ENCODE results near the gene CYFIP2.

CYFIP2 gene

DNA sequence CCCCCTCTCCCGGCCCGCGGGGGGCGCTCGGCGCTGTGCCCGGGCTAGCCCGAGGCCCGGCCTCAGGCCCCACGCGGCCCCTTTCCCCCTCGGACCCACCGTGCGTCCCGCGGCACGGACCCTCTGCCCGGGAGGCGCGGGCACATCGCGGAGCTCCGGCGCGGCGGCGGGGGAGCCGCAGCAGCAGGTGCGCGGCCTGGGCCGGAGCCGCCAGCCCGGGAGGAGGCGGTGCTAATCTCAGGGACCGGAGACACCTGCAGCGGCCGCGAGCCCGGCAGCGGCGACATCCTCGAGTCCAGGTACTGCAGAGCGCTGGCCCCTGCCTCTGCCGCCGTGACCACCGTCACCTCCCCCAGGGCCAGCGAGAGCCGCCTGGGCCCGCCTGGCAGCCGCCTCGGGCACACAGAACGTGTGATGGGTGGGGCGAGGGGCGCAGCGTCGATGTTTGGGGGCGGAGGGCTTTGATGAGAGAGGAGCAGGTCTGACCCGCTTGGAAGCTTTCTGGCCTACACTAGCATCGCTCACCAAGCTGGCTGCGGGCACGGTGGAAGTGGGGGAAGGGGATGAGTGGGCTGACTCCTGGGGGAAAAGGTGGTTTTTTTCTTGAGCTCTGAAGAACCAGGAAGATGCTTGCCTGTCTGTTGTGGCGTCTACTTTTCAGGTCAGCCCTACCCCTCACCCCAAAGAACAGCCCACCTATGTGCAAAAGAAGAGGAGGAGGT lies 524 bp downstream of the CYFIP2 start:
- H3K4me1 ChIP-seq (ENCODE audit: control insufficient read depth, low read depth, low read length), result peaks cover 23% of the 10 kb centered on the region

DNA sequence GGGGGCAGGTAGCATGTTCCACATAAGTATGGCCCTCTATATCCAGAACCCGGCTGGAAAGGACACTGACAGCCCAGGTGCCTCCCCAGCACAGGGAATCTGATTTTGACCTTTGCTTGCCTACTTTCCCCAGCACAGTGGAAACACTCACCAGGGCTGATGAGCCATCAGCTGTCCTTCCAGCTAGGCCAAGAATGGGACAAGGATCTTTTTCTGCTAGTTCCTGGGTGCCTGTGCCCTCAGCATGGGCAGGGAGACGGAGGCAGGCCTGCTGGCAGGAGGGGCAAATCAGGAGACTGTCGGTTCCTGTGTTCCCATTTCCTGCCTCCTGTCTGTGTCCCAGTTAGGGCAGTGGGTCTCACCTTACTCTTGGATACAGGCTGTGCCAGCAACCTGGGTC lies 1.1 kb downstream of the CYFIP2 start:
- Histone ChIP-seq H3K9me3 (ENCODE audit: control insufficient read depth, low read depth, low read length) (no peaks in the 10 kb centered on the region), H3K4me3 (ENCODE audit: low read length) (peak overlapping the region; percentile 62), H3K27me3 (ENCODE audit: control insufficient read depth, insufficient read depth, low read length) (no peaks in the 10 kb centered on the region), H3K4me1 (ENCODE audit: control insufficient read depth, low read depth, low read length) (peaks cover 23% of the 10 kb centered on the region), H3K9ac (ENCODE audit: low read length) (peak overlapping the region; percentile 48), H3K36me3 (ENCODE audit: control insufficient read depth, low read depth, low read length) (no peaks in the 10 kb centered on the region), H3K27ac (ENCODE audit: low read length) (no peak overlapping the region)

More for the DNA sequence above, 524 bp downstream of the CYFIP2 start:
- H3K27ac ChIP-seq (ENCODE audit: low read length), result no peak overlapping the region
- no peaks in the 10 kb centered on the region for H3K27me3 ChIP-seq (ENCODE audit: control insufficient read depth, insufficient read depth, low read length)
- no peaks in the 10 kb centered on the region for H3K9me3 ChIP-seq (ENCODE audit: control insufficient read depth, low read depth, low read length)
- H3K36me3 ChIP-seq (ENCODE audit: control insufficient read depth, low read depth, low read length), result no peaks in the 10 kb centered on the region
- peak overlapping the region; percentile 48 for H3K9ac ChIP-seq (ENCODE audit: low read length)
- peak overlapping the region; percentile 62 for H3K4me3 ChIP-seq (ENCODE audit: low read length)

DNA sequence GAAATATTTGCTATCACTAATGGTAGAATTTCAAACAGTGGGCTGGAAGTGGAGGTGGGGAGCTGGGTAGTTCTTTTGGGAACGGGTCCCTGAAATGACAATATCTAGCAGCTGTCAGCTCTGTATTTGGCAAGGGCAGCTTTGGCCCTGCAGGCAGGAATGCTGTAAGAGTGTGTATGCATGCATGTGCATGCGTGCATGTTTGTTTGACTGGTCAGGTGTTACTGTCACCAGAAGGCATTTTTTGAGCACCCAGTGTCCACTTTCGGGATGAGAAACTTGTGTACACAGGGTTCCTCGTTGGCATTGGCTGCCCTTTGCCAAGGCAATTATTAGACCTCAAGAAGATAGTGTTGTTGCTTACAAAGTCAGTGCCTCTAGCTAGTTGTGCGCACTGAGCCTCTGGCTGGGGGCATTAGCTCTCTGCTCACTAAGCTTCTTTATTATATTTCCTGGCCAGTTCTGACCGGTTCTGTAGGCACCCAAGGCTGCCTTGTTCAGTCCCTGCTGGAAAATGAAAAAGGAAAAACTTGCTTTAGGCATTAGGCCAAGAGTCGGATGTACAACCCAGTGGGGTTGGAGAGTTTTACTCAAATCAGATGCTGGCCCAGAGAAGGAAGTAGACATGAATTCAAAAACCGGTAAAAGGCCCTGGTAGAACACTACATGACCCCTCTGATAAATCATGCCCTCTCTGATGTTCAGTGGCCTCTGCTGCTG lies 2.0 kb downstream of the CYFIP2 start:
- peaks cover 23% of the 10 kb centered on the region for H3K4me1 ChIP-seq (ENCODE audit: control insufficient read depth, low read depth, low read length)
- no peaks in the 10 kb centered on the region for H3K9me3 ChIP-seq (ENCODE audit: control insufficient read depth, low read depth, low read length)
- no peaks in the 10 kb centered on the region for H3K27me3 ChIP-seq (ENCODE audit: control insufficient read depth, insufficient read depth, low read length)
- no peak overlapping the region for H3K9ac ChIP-seq (ENCODE audit: low read length)
- peak overlapping the region; percentile 62 for H3K4me3 ChIP-seq (ENCODE audit: low read length)
- H3K27ac ChIP-seq (ENCODE audit: low read length), result no peak overlapping the region
- H3K36me3 ChIP-seq (ENCODE audit: control insufficient read depth, low read depth, low read length), result no peaks in the 10 kb centered on the region

DNA sequence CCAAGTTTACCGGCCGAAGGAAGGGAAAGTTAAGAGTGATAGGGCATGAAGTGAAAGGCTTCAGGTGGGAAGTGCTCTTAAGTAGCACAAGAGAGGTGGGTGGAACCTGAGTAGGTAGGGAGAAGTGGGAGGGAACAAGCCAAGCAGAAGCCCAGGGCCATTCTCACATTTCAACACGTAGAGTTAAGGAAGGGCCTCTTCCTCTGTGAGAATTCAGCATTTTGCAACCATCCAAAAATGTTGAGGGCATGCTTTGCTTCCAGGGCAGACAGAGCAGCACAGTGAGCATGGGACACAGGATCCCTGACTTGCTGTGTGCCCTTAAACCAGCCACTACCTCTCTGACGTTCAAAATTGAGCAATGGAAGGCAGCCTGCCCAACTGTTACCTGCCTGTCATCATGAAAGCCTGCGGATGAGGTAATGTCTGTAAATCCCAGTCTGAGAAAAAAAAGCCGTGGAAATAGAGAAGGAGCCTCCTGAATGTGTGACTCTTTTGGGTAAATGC lies 3.3 kb downstream of the CYFIP2 start:
- Histone ChIP-seq H3K4me3 (ENCODE audit: low read length) (peak overlapping the region; percentile 21), H3K4me1 (ENCODE audit: control insufficient read depth, low read depth, low read length) (peaks cover 23% of the 10 kb centered on the region), H3K27ac (ENCODE audit: low read length) (no peak overlapping the region)

DNA sequence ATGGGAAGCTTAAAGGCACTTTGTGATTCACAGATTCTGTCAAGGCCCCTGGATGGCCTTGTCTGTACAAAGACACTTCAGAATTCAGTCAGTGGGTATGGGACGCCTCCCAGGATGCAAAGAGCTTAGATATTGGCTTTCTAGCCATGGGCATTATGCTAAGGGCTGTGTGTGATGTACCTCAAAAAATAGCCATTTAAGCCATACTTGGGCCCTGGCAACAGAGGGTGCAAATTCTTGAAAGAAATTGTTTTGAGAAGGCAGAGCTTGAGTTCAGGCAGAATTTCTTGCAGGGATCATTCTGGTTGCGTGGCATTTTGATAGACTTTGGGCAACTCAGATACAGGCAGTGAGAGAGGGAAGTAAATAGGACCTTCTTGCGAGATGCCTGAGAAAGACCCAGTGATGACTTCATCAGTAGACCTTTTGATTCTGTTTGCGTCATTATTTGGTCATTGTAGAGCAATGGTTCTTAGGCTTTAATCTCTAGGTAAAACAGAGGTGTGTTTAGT lies 3.9 kb downstream of the CYFIP2 start:
- H3K27me3 ChIP-seq (ENCODE audit: control insufficient read depth, insufficient read depth, low read length), result no peaks in the 10 kb centered on the region
- H3K9ac ChIP-seq (ENCODE audit: low read length), result no peak overlapping the region
- H3K27ac ChIP-seq (ENCODE audit: low read length), result no peak overlapping the region
- H3K4me1 ChIP-seq (ENCODE audit: control insufficient read depth, low read depth, low read length), result peaks cover 23% of the 10 kb centered on the region
- H3K36me3 ChIP-seq (ENCODE audit: control insufficient read depth, low read depth, low read length), result no peaks in the 10 kb centered on the region
- no peaks in the 10 kb centered on the region for H3K9me3 ChIP-seq (ENCODE audit: control insufficient read depth, low read depth, low read length)
- H3K4me3 ChIP-seq (ENCODE audit: low read length), result no peak overlapping the region

More for the DNA sequence above, 3.3 kb downstream of the CYFIP2 start:
- Histone ChIP-seq H3K36me3 (ENCODE audit: control insufficient read depth, low read depth, low read length) (no peaks in the 10 kb centered on the region), H3K9ac (ENCODE audit: low read length) (no peak overlapping the region), H3K9me3 (ENCODE audit: control insufficient read depth, low read depth, low read length) (no peaks in the 10 kb centered on the region), H3K27me3 (ENCODE audit: control insufficient read depth, insufficient read depth, low read length) (no peaks in the 10 kb centered on the region)

DNA sequence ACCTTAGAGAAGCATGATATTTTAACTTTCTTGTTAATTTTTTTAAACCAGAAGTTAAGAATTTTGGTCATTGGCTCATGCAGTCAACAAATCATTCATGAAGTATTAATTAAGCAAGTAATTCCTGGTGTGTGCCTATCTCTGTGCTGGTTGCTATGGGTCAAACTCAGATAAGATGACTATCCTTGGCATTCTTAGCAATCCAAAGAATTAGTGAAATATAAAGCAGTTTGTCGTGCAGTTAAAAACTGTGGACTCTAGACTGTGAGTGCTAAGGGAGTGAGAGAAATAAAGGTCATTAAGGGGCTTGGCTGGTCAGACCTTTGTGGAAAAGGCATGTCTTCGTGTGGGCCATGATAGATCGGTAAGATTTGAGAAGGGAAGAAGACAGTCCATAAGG lies 4.8 kb downstream of the CYFIP2 start:
- Histone ChIP-seq H3K27ac (ENCODE audit: low read length) (no peak overlapping the region), H3K4me1 (ENCODE audit: control insufficient read depth, low read depth, low read length) (peaks cover 20% of the 10 kb centered on the region), H3K36me3 (ENCODE audit: control insufficient read depth, low read depth, low read length) (no peaks in the 10 kb centered on the region), H3K9ac (ENCODE audit: low read length) (no peak overlapping the region), H3K27me3 (ENCODE audit: control insufficient read depth, insufficient read depth, low read length) (no peaks in the 10 kb centered on the region), H3K4me3 (ENCODE audit: low read length) (no peak overlapping the region), H3K9me3 (ENCODE audit: control insufficient read depth, low read depth, low read length) (no peaks in the 10 kb centered on the region)

DNA sequence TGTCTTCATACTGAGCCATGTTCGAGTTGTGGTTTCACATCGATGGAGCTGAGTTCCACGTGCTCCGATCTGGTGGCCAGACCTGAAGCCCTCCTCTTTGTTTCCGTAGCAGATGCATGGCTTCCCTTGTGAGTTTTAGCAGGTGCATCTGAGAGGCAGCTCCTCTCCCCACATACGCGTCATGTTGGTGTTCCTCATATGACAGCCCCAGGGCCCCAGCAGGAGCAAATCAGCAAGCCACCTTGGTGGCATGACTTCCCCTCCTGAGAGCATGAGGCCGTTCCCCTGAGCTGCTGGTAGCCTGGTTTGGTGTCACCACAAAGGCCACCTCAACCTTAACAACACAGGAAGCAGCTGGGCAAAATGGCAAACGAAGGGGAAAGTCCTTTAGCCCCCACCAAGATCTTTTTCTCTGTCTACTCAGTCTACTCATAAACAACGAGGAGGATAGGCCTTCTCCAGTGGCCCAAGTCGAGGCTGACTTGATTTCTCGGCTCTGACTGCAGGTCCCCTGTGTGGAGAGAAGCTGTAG lies 5.9 kb downstream of the CYFIP2 start:
- Histone ChIP-seq H3K27me3 (ENCODE audit: control insufficient read depth, insufficient read depth, low read length) (no peaks in the 10 kb centered on the region), H3K9ac (ENCODE audit: low read length) (no peak overlapping the region), H3K27ac (ENCODE audit: low read length) (no peak overlapping the region), H3K9me3 (ENCODE audit: control insufficient read depth, low read depth, low read length) (no peaks in the 10 kb centered on the region), H3K36me3 (ENCODE audit: control insufficient read depth, low read depth, low read length) (no peaks in the 10 kb centered on the region), H3K4me1 (ENCODE audit: control insufficient read depth, low read depth, low read length) (peaks cover 19% of the 10 kb centered on the region), H3K4me3 (ENCODE audit: low read length) (no peak overlapping the region)

DNA sequence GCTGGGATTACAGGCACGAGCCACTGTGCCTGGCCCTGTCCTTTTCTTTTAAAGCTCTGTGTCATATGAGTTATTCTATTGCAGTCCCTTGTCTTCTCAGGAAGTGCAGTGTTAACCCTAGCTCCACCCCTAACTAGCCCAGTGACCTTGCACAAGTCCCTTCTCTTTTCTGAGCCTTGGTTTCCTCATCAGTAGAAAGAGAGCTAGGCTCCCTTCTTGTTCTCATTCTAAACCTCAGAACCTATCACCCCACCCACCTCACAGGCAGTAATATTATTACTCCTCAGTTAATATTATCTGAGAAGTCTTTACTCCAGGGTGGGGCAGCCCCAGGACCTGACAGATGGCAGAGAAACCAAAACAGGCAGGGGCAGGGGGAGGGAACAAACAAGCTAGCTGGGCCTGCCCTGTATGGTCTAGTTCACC lies 7.2 kb downstream of the CYFIP2 start:
- Histone ChIP-seq H3K36me3 (ENCODE audit: control insufficient read depth, low read depth, low read length) (no peaks in the 10 kb centered on the region), H3K9me3 (ENCODE audit: control insufficient read depth, low read depth, low read length) (no peaks in the 10 kb centered on the region), H3K4me1 (ENCODE audit: control insufficient read depth, low read depth, low read length) (peaks cover 9% of the 10 kb centered on the region), H3K4me3 (ENCODE audit: low read length) (no peak overlapping the region), H3K27me3 (ENCODE audit: control insufficient read depth, insufficient read depth, low read length) (no peaks in the 10 kb centered on the region), H3K27ac (ENCODE audit: low read length) (no peak overlapping the region), H3K9ac (ENCODE audit: low read length) (no peak overlapping the region)

DNA sequence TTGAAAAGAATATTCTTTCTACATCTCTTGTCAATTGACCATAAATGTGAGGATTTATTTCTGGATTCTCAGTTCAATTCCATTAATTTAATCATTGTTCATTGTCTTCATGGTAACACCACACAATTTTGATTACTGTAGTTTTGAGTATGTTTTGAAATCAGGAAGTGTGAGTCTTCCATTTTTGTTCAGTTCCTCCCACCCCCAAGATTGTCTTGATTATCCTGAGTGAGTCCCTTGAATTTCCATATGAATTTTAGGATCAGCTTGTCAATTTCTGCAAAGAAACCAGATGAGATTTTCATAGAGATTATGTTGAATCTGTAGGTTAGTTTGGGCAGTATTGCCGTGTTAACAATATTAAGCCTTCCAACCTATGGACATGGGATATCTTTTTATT lies 9.5 kb downstream of the CYFIP2 start:
- H3K9me3 ChIP-seq (ENCODE audit: control insufficient read depth, low read depth, low read length), result no peaks in the 10 kb centered on the region
- no peak overlapping the region for H3K9ac ChIP-seq (ENCODE audit: low read length)
- no peak overlapping the region for H3K27ac ChIP-seq (ENCODE audit: low read length)
- H3K4me3 ChIP-seq (ENCODE audit: low read length), result no peak overlapping the region
- no peaks in the 10 kb centered on the region for H3K4me1 ChIP-seq (ENCODE audit: control insufficient read depth, low read depth, low read length)
- H3K36me3 ChIP-seq (ENCODE audit: control insufficient read depth, low read depth, low read length), result no peaks in the 10 kb centered on the region
- no peaks in the 10 kb centered on the region for H3K27me3 ChIP-seq (ENCODE audit: control insufficient read depth, insufficient read depth, low read length)

DNA sequence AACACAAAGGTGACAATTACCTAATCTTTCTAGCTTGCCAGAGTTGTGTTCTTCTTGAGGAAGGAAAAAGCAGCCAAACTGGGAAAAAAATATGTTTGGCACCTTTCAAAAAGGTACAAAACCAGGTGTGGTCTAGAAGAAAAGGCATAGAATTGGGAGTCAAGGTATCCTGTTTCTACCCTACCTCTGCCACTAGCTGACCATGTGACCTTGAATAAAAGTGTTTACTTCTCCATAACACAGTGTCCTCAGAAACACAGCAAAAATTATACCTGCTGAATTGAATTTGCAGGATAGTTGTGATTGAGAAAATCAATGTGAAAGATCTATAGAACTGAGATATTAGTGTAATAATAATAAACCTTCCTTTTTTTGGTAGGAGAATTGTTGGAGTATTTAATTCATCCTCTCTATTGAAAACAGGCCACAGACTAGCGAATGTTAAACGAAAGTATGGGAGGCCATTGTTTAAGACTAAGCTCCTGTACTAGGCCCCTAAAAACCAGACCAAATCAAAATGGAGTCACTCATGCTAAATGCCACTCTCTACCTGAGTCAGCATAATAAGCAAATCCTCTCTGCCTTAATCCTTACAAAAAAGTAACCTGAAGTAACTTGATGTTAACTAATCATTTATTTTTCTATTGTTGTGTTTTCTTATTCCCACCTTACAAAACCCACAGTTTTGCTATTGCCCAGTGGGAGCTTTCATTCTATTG lies 12.6 kb downstream of the CYFIP2 start:
- Histone ChIP-seq H3K9ac (ENCODE audit: low read length) (no peak overlapping the region), H3K4me3 (ENCODE audit: low read length) (no peak overlapping the region), H3K4me1 (ENCODE audit: control insufficient read depth, low read depth, low read length) (no peaks in the 10 kb centered on the region), H3K36me3 (ENCODE audit: control insufficient read depth, low read depth, low read length) (no peaks in the 10 kb centered on the region), H3K9me3 (ENCODE audit: control insufficient read depth, low read depth, low read length) (no peaks in the 10 kb centered on the region), H3K27ac (ENCODE audit: low read length) (no peak overlapping the region), H3K27me3 (ENCODE audit: control insufficient read depth, insufficient read depth, low read length) (no peaks in the 10 kb centered on the region)

DNA sequence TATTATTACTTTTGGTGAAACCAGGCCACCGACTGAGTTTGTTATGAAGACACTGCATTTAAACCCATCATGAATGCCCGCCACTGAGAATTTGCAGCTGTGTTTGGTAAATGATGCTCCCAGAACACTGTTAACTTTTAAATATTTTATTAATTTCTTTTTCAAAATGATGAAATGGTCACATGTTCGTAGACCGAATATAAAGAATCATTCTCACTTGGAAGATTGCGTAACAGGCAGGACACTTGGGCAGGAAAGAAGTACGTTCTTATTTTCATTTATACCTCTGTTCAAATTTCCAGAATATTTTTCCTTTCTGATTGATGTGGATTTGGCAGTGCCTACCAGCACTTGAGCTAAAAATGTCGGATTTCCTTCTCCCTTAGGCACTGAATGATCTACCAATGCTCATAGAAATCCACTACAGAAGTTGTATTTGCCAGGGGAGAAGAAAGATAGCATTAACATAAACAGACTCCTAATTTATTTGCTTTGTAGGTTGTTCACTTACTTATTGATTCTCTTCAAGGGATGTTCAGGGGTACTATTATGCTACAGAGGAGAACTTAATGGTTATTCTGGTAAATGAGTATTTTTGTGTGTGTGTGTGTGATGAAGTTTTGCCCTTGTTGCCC lies 13.8 kb downstream of the CYFIP2 start:
- H3K27me3 ChIP-seq (ENCODE audit: control insufficient read depth, insufficient read depth, low read length), result no peaks in the 10 kb centered on the region
- H3K27ac ChIP-seq (ENCODE audit: low read length), result no peak overlapping the region
- no peak overlapping the region for H3K4me3 ChIP-seq (ENCODE audit: low read length)
- no peak overlapping the region for H3K9ac ChIP-seq (ENCODE audit: low read length)
- H3K9me3 ChIP-seq (ENCODE audit: control insufficient read depth, low read depth, low read length), result no peaks in the 10 kb centered on the region
- H3K4me1 ChIP-seq (ENCODE audit: control insufficient read depth, low read depth, low read length), result no peaks in the 10 kb centered on the region
- no peaks in the 10 kb centered on the region for H3K36me3 ChIP-seq (ENCODE audit: control insufficient read depth, low read depth, low read length)

Measured in iPS-18a (cell line).